ENCODE results near the gene MRTFB.
A peak's percentile ranks its signal among the peaks of the same experiment; 100 is the strongest.
"Not testable (repeated sequence)": the region's sequence is repeated elsewhere in the genome, so short reads cannot be mapped to it uniquely, and the experiment has no call there.

Gene MRTFB

GRCh38 chr16:14070877-14071575 is at the start of gene MRTFB:
TSS of gene MRTFB (plus strand) at chr16:14071319. CDS start at chr16:14140607, 69,288 bp downstream.
- peak; percentile 73 for DNase-seq

GRCh38 chr16:14023526-14023925 is 47.6 kb upstream of the MRTFB start:
- DNase-seq, result not testable (repeated sequence)

DNA sequence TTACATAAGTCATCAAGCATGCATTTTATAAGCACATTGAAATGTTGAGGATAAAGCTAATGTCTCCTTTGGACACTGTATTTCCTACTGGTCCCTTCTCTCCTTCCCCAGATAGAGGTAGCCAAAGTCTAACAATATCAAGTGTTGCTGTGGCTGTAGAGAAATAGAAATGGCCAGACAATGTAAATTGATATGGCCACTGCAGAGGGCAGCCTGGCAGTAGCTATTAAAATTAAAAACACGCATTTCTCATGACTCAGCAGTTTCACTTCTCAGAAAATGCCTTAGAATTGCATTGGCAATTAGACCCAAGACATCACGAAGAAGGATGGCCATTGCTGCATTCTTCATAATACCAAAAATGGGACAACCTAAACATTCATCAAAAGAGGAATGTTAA is 46.8 kb upstream of the MRTFB start:
- DNase-seq, result no peak

- no peak for DNase-seq
Measured at GRCh38 chr16:14026572-14027285, 44.4 kb upstream of the MRTFB start.

DNA sequence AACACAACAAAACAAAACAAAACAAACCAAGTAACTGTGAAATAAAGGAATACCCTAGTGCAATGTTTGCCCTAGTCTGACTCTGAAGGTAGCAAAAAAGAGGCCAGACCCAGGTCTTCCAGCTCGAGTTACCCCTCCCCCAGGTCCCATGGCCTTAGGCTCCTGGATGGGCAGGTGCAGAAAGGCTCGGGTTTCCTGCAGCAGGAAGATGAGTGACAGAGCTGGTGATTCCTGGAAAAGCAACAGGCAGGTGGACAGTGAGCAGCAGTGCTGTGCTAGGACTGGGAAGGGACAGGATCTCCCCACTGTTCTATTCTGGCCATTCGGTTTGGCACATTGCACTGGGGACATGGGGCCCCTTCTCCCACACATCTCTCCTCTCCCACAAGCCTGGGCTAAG is 42.9 kb upstream of the MRTFB start:
- no peak for DNase-seq

DNA sequence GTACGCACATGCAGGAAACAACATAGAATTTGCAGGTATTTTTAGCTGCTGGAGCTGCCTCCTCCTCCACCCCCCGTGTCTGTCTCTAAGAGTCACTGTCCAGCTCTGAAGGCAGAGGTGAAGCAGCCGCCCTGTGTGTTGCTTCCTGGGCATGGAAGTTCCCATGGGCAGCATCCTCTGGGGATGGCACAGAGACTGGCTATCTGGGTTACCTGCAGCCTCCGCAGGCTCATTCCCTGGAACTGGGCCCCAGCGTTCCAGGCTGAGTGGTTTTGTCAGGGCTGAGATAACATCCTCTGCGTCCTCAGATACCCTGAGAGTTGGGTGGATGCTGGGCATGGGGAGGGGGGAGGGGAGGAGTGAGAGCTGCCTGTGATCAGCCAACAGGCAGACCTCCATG is 41.5 kb upstream of the MRTFB start:
- DNase-seq, result no peak

DNA sequence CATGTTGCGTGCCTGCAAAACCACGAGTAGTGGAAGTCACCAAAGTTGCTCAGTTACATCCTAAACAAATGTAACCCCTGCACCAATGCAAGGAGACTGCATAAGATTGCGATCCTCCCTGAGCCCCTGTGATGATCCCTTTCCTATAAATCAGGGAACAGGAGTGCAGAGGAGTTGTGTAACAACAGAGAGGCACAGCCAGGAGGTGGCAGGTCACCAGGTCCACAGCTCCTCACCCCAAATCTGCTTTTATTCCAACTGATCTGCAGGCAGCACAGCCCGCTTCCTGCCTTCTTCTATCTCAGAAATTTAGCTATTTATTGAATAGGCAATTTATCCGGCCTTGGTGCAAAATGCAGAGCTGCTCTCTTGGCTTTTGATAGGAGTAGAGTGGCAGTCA is 36.0 kb upstream of the MRTFB start:
- no peak for DNase-seq

DNA sequence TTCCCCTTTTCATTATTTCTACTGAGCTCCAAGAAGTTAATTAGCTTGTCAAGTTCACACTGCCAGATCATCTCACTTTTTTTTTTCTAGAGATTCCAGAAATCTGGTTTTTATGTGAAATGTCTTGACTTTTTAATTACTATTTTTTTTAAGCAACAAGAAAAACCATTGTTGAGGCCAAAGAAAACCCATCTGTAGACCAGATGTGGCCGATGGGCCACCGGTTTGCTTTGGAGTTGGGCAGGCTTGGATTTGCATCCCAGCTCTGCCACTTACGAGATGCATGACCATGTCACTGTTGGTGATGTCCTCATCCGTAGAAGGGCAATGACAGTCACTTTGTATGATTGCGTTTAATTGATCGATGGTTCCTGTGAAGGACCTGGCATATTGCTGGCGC is 34.2 kb upstream of the MRTFB start:
- DNase-seq, result no peak

DNA sequence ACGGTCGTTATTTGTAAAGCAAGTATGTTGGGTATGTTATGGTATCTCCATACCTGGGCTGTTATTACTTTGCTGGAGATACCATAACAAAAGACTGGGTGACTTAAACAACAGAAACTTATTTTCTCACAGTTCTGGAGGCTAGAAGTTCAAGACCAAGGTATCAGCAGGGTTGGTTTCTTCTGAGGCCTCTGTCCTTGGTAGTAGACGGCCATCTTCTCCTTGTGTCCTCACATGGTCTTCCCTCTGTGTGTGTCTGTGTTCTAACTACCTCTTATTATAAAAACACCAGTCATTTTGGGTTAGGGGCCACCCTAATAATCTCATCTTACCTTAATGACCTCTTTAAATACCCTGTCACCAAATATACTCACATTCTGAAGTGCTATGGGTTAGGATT is 33.2 kb upstream of the MRTFB start:
- DNase-seq, result no peak

DNA sequence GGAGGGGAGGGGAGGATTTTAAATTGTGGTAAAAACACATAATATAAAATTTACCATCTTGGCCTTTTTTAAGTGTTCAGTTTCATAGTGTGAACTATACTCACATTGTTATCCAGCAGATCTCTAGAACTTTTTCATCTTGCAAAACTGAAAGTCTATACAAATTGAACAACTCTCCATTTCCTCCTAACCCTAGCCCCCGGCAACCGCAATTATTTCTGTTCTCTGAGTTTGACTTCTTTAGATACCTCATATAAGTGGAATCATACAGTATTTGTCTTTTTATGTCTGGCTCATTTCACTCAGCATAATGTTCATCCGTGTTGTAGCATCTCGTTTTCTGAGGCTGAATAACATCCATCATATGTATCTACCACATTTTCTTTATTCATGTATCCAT is 30.0 kb upstream of the MRTFB start:
- DNase-seq, result no peak

DNA sequence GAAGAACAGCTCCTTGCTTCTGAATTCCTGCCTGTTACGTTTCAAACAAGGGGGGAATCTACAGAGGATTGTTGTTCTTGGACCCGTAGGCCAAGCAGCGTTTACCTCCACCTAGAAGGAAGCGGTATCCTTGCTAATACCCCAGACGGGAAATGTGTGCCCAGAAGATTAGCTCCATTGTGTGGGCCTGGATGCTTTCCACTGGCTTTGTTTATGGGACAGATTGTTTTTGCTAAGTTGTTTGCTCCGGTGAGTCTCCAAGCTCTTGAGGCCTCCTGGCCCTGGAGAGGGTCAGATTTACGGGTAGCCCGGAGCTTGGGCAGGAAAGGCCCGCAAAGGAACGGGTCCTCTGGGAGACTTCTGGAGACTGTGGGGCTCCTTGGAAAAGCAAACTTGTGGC is 28.4 kb upstream of the MRTFB start:
- DNase-seq, result no peak

GRCh38 chr16:14043278-14043677 is 27.8 kb upstream of the MRTFB start:
- no peak for DNase-seq

- DNase-seq, result no peak
Measured at GRCh38 chr16:14043793-14044192, 27.3 kb upstream of the MRTFB start.

DNA sequence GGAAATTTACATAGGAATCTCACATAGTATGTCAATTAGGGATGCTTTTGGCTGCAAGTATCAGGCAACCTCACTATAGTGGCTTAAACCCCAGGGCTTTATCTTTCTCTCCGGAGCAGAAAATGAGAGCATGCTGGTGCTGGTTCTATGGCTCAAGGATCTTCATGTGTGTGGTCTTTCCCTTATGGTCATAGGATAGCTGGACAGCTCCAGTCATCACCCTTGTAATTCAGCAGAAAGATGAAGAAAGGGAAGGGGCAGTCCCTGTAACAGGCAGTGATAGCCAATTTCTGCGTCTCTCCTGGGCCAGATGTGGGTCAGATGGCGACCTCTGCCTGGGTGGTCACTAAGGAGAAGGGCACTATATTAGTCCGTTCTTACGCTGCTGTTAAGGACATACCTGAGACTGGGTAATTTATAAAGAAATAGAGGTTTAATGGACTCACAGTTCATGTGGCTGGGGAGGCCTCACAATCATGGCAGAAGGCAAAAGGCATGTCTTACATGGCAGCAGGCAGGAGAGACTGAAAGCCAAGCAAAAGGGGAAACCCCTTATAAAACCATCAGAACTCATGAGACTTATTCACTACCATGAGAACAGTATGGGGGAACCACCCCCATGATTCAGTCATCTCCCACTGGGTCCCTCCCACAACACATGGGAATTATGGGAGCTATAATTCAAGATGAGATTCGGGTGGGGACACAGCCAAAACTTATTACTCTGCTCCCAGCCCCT is 23.8 kb upstream of the MRTFB start:
- not testable (repeated sequence) for DNase-seq

GRCh38 chr16:14050291-14051027 is 20.7 kb upstream of the MRTFB start:
- no peak for DNase-seq

DNA sequence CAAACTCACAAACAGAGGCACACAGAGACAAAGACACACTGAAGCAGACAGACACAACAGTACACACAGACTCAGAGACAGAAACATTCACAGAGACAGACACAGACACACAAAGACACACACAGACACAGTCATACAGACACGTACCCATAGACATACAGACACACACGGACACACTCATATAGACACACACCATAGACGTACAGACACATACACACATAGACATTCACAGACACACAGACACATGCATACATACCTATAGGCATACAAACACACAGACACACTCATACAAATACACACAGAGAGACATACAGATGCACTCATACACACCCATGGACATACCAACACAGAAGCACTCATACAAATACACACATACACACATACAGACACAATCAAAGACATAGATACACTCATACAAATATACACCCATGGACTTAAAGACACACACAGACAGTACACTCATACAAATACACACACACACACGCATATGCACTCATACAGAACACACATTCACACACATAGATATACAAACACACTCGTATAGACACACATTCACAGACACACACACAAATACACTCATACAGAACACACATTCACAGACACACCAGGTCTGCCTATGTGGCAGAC is 19.9 kb upstream of the MRTFB start:
- no peak for DNase-seq

GRCh38 chr16:14056970-14057369 is 14.1 kb upstream of the MRTFB start:
- DNase-seq, result no peak

GRCh38 chr16:14057878-14058382 is 13.2 kb upstream of the MRTFB start:
- no peak for DNase-seq

- DNase-seq, result no peak
Measured at GRCh38 chr16:14061732-14062259, 9.3 kb upstream of the MRTFB start.

DNA sequence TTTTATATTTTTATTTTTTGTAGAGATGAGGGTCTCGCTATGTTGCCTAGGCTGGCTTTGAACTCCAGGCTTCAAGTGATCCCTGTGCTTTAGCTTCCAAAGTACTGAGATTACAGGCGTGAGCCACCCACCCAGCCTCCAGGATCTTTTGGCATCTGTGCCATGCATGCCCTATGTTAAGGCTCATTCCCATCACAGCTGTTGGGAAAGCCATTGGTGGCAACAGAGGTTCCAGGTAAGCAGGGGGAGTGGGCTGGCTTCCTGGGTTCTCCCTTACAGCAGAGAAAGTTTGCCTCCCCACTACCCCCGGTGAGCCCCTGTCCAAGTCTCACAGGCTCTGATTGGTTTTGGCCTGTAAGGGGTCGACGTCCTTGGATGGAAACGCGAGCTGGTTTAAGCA is 8.9 kb upstream of the MRTFB start:
- no peak for DNase-seq

GRCh38 chr16:14063618-14064581 is 7.2 kb upstream of the MRTFB start:
- no peak for DNase-seq

Measured in activated CD4-positive, alpha-beta T cell treated with anti-CD3 and anti-CD28 coated beads for 1 hour (primary cell).